Middle frontal gyrus (tissue), 1 donor: ENCODE data around the gene ZNF860.
"Not testable (repeated sequence)": the region's sequence is repeated elsewhere in the genome, so short reads cannot be mapped to it uniquely, and the experiment has no call there.

Experiments used
- DNase-seq: peaks from one replicate; pipeline ENCODE4 v3.0.0-alpha.2; 2015; ENCODE audit warnings: low spot score; ENCODE audit errors: extremely low spot score

ZNF860 gene

GRCh38 chr3:31960793-31961431 is 20.6 kb upstream of the ZNF860 start:
- DNase-seq, result no peak

GRCh38 chr3:31962801-31963205 is 18.7 kb upstream of the ZNF860 start:
- DNase-seq, result no peak

- DNase-seq, result no peak
Observed at GRCh38 chr3:31966978-31967591, 14.5 kb upstream of the ZNF860 start.

- no peak for DNase-seq
Observed at GRCh38 chr3:31967592-31967991, 14.0 kb upstream of the ZNF860 start.

- DNase-seq, result no peak
Observed at GRCh38 chr3:31968369-31968926, 13.1 kb upstream of the ZNF860 start.

- no peak for DNase-seq
Observed at GRCh38 chr3:31968927-31969418, 12.6 kb upstream of the ZNF860 start.

- no peak for DNase-seq
Observed at GRCh38 chr3:31971607-31972006, 9.9 kb upstream of the ZNF860 start.

GRCh38 chr3:31973081-31973480 is 8.5 kb upstream of the ZNF860 start:
- DNase-seq, result no peak

- DNase-seq, result no peak
Observed at GRCh38 chr3:31973837-31974236, 7.7 kb upstream of the ZNF860 start.

- no peak for DNase-seq
Observed at GRCh38 chr3:31974471-31974870, 7.1 kb upstream of the ZNF860 start.

GRCh38 chr3:31974964-31975363 is 6.6 kb upstream of the ZNF860 start:
- no peak for DNase-seq

- no peak for DNase-seq
Observed at GRCh38 chr3:31976302-31976701, 5.2 kb upstream of the ZNF860 start.

- DNase-seq, result no peak
Observed at GRCh38 chr3:31977736-31978135, 3.8 kb upstream of the ZNF860 start.

GRCh38 chr3:31978553-31978952 is 3.0 kb upstream of the ZNF860 start:
- no peak for DNase-seq

GRCh38 chr3:31979001-31979697 is 2.4 kb upstream of the ZNF860 start:
- DNase-seq, result no peak

GRCh38 chr3:31980530-31981205 is 882 bp upstream of the ZNF860 start:
- DNase-seq, result no peak

- DNase-seq, result no peak
Observed at GRCh38 chr3:31984321-31984720, 2.8 kb downstream of the ZNF860 start.

- DNase-seq, result no peak
Observed at GRCh38 chr3:31985831-31986230, 4.3 kb downstream of the ZNF860 start.

- DNase-seq, result no peak
Observed at GRCh38 chr3:31988271-31988670, 6.7 kb downstream of the ZNF860 start.

- not testable (repeated sequence) for DNase-seq
Observed at GRCh38 chr3:31992995-31993394, 11.4 kb downstream of the ZNF860 start.

- DNase-seq, result no peak
Observed at GRCh38 chr3:31993843-31994242, 12.3 kb downstream of the ZNF860 start.

GRCh38 chr3:31995026-31995425 is 13.5 kb downstream of the ZNF860 start:
- not testable (repeated sequence) for DNase-seq
